Measurements from ENCODE around the gene SYNDIG1. TPM values are rescaled to one million over a fixed set of nuclear protein-coding genes. Genes with fewer than 3 reads are reported as not detected.

Gene SYNDIG1
- total RNA-seq, 2 donors from 2014 or later, result 0.78 TPM; not detected in 1

DNA sequence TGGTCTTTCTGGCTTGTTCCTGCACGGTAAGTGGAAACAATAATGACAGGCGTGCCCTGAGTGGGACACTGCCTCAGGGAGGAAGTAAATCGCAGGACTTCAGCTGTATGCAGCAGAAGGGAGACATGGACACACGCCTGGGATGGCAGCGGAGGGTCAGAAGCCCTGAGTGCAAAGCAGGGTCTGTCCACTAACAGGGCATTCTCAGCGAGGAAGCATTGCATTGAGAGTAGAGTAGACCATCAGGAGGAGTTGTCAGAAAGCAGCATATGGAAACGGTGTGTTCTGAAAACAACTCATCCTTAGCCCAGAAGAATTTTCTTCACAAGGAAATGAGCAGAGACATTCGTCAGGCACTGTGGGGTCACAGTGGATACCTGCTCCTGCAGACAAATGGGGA lies 134.0 kb downstream of the SYNDIG1 start:
- ATAC-seq (no peak), DNase-seq (no peak)
- TF ChIP-seq CTCF (IDR thresholded peaks at IDR 0.05), result no peak
- no peak for TF ChIP-seq POLR2A (IDR thresholded peaks at IDR 0.05)
- Histone ChIP-seq H3K27ac (no peak overlapping the region), H3K4me1 (no peaks in the 10 kb centered on the region), H3K4me3 (no peak overlapping the region), H3K9me3 (no peaks in the 10 kb centered on the region), H3K36me3 (replicated peaks in 1 of 2; ENCODE audit: insufficient read depth in 1 of 2, low read depth in 2 of 2) (no peaks in the 10 kb centered on the region), H3K27me3 (no peaks in the 10 kb centered on the region)
- WGBS, 2 donors, result 62 to 69% methylated on average over 8 of the region's 8 CpGs
- intact Hi-C loops (cut with DNase I), result no loop called here

GRCh38 chr20:24604966-24605665 lies 135.7 kb downstream of the SYNDIG1 start:
- no peaks in the 10 kb centered on the region for H3K36me3 ChIP-seq (replicated peaks in 1 of 2; ENCODE audit: insufficient read depth in 1 of 2, low read depth in 2 of 2)
- no peak for DNase-seq
- no peak for ATAC-seq
- H3K4me3 ChIP-seq, result no peak overlapping the region
- WGBS, 2 donors, result 64 to 65% methylated on average over 4 of the region's 4 CpGs
- intact Hi-C loops (cut with DNase I), result no loop called here
- no peaks in the 10 kb centered on the region for H3K4me1 ChIP-seq
- H3K27ac ChIP-seq, result no peak overlapping the region
- no peaks in the 10 kb centered on the region for H3K9me3 ChIP-seq
- no peaks in the 10 kb centered on the region for H3K27me3 ChIP-seq
- no peak for TF ChIP-seq CTCF (IDR thresholded peaks at IDR 0.05)
- no peak for TF ChIP-seq POLR2A (IDR thresholded peaks at IDR 0.05)

DNA sequence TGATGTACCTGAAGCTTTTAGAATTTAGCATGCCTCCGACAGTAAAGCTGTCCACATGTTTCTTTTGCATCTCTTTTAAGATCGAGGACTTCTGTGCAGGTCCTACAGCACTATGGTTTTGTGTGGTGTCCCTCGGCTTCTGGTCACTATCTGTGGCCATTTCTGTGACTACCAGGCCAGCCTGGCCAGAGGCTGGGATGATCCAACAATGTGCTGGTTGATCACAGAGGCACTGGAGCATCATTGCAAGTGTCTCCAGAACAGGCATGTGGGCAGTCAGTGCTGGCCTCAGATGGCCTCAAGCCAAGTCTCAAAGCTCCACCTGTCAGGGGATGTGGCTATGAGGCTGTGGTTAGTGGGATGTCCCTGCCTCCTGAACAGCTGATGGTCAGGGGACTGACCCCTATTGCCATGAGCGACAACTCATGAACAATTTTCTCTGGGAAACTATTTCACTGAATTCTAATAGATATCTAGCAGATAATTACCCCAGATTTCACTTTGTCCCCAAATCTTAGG lies 136.6 kb downstream of the SYNDIG1 start:
- H3K36me3 ChIP-seq (replicated peaks in 1 of 2; ENCODE audit: insufficient read depth in 1 of 2, low read depth in 2 of 2), result no peaks in the 10 kb centered on the region
- intact Hi-C loops (cut with DNase I), result no loop called here
- no peaks in the 10 kb centered on the region for H3K9me3 ChIP-seq
- no peak for ATAC-seq
- H3K27ac ChIP-seq, result no peak overlapping the region
- no peaks in the 10 kb centered on the region for H3K4me1 ChIP-seq
- 68 to 79% methylated on average over 4 of the region's 4 CpGs for WGBS, 2 donors
- no peak for DNase-seq
- H3K4me3 ChIP-seq, result no peak overlapping the region
- H3K27me3 ChIP-seq, result no peaks in the 10 kb centered on the region
- TF ChIP-seq POLR2A (IDR thresholded peaks at IDR 0.05), result no peak
- no peak for TF ChIP-seq CTCF (IDR thresholded peaks at IDR 0.05)

DNA sequence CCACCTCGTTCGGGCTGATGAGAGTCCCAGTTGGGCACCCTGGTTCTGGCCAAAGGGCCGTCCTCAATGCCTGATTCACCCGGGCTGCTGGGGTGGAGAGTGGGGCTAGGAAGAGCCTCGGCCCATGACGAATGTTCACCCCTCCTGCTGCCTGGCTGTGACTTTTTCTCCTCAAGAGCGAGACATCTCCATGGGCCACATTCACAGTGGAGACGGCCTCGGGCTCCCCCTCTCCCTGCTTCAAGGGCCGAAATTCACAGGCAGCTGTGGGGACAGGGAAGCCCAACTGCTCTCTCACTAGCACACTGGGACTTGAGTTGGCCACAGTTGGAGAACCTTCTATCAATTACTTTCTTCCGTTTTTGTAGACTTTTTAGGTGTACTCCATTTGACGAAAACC lies 138.0 kb downstream of the SYNDIG1 start:
- H3K4me3 ChIP-seq, result no peak overlapping the region

More for the DNA sequence above, 138.0 kb downstream of the SYNDIG1 start:
- H3K27ac ChIP-seq, result no peak overlapping the region
- no peak for TF ChIP-seq POLR2A (IDR thresholded peaks at IDR 0.05)
- TF ChIP-seq CTCF (IDR thresholded peaks at IDR 0.05), result no peak
- WGBS, 2 donors, result 70 to 74% methylated on average over 11 to 12 of the region's 12 CpGs
- no peaks in the 10 kb centered on the region for H3K4me1 ChIP-seq
- no peak for DNase-seq
- no peaks in the 10 kb centered on the region for H3K9me3 ChIP-seq
- ATAC-seq, result no peak
- no peaks in the 10 kb centered on the region for H3K36me3 ChIP-seq (replicated peaks in 1 of 2; ENCODE audit: insufficient read depth in 1 of 2, low read depth in 2 of 2)
- H3K27me3 ChIP-seq, result no peaks in the 10 kb centered on the region
- intact Hi-C loops (cut with DNase I), result no loop called here

All from body of pancreas (tissue), 4 donors.